ENCODE results near the gene PHLDB2. TPM values are rescaled to one million over a fixed set of nuclear protein-coding genes. Genes with fewer than 3 reads are reported as not detected.
A peak's percentile ranks its signal among the peaks of the same experiment; 100 is the strongest.

The PHLDB2 gene
- total and polyA plus RNA-seq, 12 donors: 6.2 to 39.6 (median 13.9) TPM

DNA sequence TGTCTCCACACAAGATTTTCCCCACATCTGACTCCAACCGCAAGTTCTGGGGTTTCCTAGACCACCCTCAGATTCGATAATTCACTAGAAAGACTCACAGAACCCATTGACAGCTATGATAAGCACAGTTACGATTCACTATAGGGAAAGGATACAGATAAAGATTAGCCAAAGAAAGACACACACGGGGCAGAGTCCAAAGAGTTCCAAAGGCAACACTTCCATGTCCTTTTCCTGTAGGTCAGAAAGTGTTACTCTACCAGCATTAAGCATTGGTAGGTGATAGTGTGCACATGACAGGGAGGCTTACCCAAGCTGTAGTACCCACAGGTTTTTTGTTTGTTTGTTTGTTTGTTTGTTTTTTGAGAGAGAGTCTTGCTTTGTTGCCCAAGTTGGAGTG, 48.1 kb downstream of the PHLDB2 start:
- TF ChIP-seq, protein P1, sequence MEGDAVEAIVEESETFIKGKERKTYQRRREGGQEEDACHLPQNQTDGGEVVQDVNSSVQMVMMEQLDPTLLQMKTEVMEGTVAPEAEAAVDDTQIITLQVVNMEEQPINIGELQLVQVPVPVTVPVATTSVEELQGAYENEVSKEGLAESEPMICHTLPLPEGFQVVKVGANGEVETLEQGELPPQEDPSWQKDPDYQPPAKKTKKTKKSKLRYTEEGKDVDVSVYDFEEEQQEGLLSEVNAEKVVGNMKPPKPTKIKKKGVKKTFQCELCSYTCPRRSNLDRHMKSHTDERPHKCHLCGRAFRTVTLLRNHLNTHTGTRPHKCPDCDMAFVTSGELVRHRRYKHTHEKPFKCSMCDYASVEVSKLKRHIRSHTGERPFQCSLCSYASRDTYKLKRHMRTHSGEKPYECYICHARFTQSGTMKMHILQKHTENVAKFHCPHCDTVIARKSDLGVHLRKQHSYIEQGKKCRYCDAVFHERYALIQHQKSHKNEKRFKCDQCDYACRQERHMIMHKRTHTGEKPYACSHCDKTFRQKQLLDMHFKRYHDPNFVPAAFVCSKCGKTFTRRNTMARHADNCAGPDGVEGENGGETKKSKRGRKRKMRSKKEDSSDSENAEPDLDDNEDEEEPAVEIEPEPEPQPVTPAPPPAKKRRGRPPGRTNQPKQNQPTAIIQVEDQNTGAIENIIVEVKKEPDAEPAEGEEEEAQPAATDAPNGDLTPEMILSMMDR (IDR thresholded peaks at IDR 0.05): no peak
- no peak for TF ChIP-seq POLR2A (IDR thresholded peaks at IDR 0.05)
- H3K9me3 ChIP-seq (replicated peaks in 1 of 3): no peaks in the 10 kb centered on the region
- H3K36me3 ChIP-seq (replicated peaks in 1 of 2): no peaks in the 10 kb centered on the region
- DNase-seq: no peak
- H3K27ac ChIP-seq: no peak overlapping the region
- H3K4me3 ChIP-seq: no peak overlapping the region
- peaks cover 5 to 8% of the 10 kb centered on the region in 2 donors for H3K4me1 ChIP-seq (replicated peaks in 1 of 2)
- intact Hi-C loops (cut with DNase I): no loop called here
- 86 to 91% (median 88%) methylated on average over 4 of the region's 4 CpGs for whole genome bisulfite sequencing, 4 donors
- H3K27me3 ChIP-seq: no peaks in the 10 kb centered on the region

DNA sequence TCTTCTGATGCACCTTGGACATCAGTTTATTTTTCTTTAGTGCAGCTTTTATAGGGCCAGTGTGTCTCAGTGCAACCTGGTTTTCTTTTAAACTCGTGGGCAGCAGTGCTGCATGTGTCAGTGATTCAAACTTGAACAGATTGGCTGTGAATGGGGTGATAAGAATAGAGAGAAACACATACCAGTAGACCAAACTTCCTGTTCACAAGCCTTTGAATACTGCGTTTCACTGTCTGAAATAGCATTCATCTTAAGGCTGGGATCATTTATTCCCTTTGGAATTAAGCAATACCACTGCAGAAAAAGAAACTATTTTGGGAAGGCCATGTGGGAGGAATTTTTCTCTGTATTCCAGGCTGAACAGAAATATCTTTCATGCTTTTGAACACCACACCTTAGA, 51.7 kb downstream of the PHLDB2 start:
- 13 to 23% (median 17%) methylated on average over 2 of the region's 2 CpGs for WGBS, 4 donors
- Histone ChIP-seq H3K36me3 (replicated peaks in 1 of 2) (peaks cover 0 to 3% of the 10 kb centered on the region in 2 donors), H3K4me1 (replicated peaks in 1 of 2) (peaks cover 5 to 8% of the 10 kb centered on the region in 2 donors), H3K9me3 (replicated peaks in 1 of 3) (no peaks in the 10 kb centered on the region), H3K4me3 (no peak overlapping the region), H3K27me3 (no peaks in the 10 kb centered on the region), H3K27ac (peak overlapping the region in 1 of 5 donors; percentile 1)
- intact Hi-C loops (cut with DNase I): no loop called here
- DNase-seq: no peak
- TF ChIP-seq, protein P1 (IDR thresholded peaks at IDR 0.05): no peak
- TF ChIP-seq POLR2A (IDR thresholded peaks at IDR 0.05): no peak

DNA sequence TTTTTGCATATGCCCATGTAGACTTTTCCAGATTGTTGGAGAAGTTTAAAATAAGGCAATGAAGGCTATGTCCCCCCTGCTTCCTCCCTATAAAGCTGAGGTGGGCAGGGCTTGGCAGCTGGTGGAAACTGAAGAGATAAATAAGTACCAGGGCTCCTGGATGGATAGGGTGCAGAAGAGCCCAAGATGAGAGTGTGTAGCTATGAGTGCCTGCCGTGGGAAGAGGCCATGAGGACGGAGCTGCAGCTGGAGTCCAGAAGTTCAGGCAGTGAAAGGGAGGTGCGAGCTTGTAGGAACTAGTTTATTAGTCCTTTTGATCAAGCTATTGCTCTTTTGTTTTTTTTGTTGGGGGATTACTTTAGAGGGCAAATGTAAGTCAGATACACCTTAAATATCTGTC, 52.4 kb downstream of the PHLDB2 start:
- 74 to 87% (median 79%) methylated on average over 3 of the region's 3 CpGs for WGBS, 4 donors
- peaks cover 0 to 3% of the 10 kb centered on the region in 2 donors for H3K36me3 ChIP-seq (replicated peaks in 1 of 2)
- H3K27ac ChIP-seq: peak overlapping the region in 1 of 5 donors; percentile 20
- intact Hi-C loops (cut with DNase I): no loop called here
- no peak overlapping the region for H3K4me3 ChIP-seq
- TF ChIP-seq, protein P1 (IDR thresholded peaks at IDR 0.05): no peak
- no peak for TF ChIP-seq POLR2A (IDR thresholded peaks at IDR 0.05)
- no peaks in the 10 kb centered on the region for H3K27me3 ChIP-seq
- no peak for DNase-seq
- no peaks in the 10 kb centered on the region for H3K9me3 ChIP-seq (replicated peaks in 1 of 3)
- H3K4me1 ChIP-seq (replicated peaks in 1 of 2): peaks cover 5 to 8% of the 10 kb centered on the region in 2 donors

DNA sequence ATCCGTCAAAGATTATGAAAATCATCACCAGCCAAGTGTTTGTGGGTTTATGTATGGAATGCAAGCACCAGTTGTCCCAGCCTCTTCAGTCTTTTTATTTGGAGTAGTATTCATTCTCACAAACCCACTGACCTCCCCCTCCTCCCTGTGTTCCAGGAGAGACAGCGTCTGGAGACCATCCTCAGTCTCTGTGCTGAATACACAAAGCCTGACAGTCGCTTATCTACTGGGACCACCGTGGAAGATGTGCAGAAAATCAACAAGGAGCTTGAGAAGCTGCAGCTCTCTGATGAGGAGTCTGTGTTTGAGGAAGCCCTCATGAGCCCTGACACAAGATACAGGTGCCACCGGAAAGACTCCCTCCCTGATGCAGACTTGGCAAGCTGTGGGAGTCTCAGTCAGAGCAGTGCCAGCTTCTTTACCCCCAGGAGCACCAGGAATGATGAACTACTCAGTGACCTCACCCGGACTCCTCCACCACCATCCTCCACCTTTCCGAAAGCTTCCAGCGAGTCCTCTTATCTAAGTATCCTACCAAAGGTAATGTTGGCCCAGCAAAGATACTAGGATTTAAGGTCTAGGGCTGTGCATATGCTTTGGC, 54.2 kb downstream of the PHLDB2 start:
- no peak overlapping the region for H3K4me3 ChIP-seq
- no peaks in the 10 kb centered on the region for H3K27me3 ChIP-seq
- intact Hi-C loops (cut with DNase I): no loop called here
- H3K4me1 ChIP-seq (replicated peaks in 1 of 2): peaks cover 5 to 8% of the 10 kb centered on the region in 2 donors
- DNase-seq: no peak
- TF ChIP-seq POLR2A (IDR thresholded peaks at IDR 0.05): no peak
- TF ChIP-seq, protein P1 (IDR thresholded peaks at IDR 0.05): no peak
- peaks cover 0 to 3% of the 10 kb centered on the region in 2 donors for H3K36me3 ChIP-seq (replicated peaks in 1 of 2)
- no peak overlapping the region for H3K27ac ChIP-seq
- no peaks in the 10 kb centered on the region for H3K9me3 ChIP-seq (replicated peaks in 1 of 3)
- WGBS, 4 donors: 74 to 84% (median 82%) methylated on average over 7 to 8 of the region's 8 CpGs
